B cell (primary cell): ENCODE measurements around the gene ELMO1.

Experiments
- CTCF ChIP-seq: fragments of 200-600 bp; IDR thresholded peaks from one replicate; pipeline ENCODE4 v1.8.0; 2022; ENCODE audit warnings: antibody characterized with exemption, mild to moderate bottlenecking
- EZH2 ChIP-seq: IDR thresholded peaks from 2 replicates; pipeline ENCODE4 v1.6.1; 2012; ENCODE audit warnings: borderline replicate concordance, low read depth, mild to moderate bottlenecking, moderate library complexity, low read length; ENCODE audit not compliant: insufficient read depth, poor library complexity, severe bottlenecking

- TF ChIP-seq CTCF (no peak), EZH2 (no peak)
These were observed 217.1 kb downstream of the ELMO1 start for GRCh38 chr7:37231613-37232012.
